Hematopoietic multipotent progenitor cell treated with erythropoietin and hydrocortisone succinate and interleukin-3 and kit ligand, for 6 days (in vitro differentiated cells): Measurements from ENCODE around the gene GNPDA2.
"Not testable (repeated sequence)": the region's sequence is repeated elsewhere in the genome, so short reads cannot be mapped to it uniquely, and the experiment has no call there.

ENCODE experiments used
- DNase-seq: peaks from one replicate; pipeline ENCODE4 v3.0.0-alpha.2; 2015

GNPDA2 gene

DNA sequence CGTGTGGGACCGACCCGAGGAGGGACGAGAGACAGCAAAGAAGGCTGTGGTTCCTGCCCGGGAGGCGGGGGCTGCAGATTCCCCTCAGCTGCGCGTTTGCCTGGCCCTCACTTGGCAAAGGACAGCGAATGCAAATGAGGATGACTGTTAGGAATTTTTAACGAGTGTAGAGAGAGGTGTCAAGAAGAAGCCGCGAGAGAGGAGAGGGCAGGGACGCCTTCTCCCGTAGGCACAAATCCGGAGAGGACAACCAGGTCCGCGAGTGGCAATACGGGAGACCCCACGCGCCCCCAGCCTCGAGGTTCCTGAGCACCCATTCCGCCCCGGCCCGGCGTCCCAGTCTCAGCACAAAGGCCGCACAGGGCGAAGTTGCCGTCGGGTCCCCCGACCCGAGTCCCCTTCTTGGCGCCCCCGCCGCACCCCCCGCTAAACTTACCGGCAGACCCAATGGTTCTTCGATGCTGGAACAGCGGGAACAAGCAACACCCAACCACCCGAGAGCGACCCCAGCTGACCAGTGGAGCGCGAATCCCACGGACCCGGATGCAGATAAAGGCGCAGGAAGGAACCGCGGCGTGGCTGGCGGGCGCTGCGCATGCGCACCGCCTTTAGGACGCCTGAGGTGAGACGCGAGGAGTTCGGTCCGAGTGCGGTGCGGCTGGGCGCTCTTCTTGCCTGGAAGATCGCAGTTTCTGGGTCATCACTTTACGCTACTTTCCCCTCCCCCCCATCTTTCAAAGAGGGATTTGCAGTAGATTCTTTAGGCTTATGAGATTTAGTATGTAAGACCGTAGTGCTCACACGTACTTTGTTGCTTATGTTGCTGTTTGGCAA, at the start of gene GNPDA2:
Gene GNPDA2 (minus strand): TSS at position 519 of the 834 bp plus-strand sequence. CDS start 4,349 bp downstream, outside the sequence.
- DNase-seq: peak; percentile 93

DNA sequence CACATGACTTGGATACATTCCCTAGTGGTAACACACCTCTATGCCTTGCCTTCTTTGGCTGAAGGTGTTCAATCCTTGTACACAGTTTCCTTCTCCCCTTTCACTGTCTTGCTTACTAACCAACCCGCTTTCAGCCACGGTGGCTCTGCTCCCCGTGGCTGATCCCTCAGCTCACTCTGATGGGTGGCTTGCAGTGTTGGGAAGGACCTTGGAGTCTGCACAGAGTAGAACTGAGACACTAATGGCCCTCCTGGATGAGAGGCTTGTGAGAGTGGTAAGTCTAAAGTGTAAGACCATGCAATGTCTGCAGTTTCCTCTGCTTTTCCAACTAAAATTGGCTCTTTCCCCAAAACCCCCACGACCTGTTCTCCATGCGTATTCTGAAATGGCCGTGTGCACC, 46.0 kb upstream of the GNPDA2 start:
- DNase-seq: no peak

DNA sequence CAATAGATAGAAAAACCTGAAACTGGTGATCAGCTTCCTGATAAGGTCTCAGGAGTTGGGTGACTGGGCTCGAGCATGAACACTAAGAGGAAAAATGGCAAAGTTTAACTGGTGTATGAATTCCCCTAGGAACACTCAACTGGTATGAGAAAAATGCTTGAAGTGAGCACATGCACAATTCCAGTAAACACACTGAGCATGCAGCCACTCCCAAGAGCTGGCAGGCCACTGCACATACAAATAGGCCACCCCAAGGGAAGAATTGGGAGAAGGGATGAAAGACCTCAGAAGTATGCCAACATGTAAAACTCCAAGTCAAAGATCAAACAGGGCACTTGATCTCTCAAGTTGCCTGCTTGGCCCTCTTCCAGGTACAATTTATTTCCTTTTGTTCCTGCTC, 45.4 kb upstream of the GNPDA2 start:
- DNase-seq: no peak

DNA sequence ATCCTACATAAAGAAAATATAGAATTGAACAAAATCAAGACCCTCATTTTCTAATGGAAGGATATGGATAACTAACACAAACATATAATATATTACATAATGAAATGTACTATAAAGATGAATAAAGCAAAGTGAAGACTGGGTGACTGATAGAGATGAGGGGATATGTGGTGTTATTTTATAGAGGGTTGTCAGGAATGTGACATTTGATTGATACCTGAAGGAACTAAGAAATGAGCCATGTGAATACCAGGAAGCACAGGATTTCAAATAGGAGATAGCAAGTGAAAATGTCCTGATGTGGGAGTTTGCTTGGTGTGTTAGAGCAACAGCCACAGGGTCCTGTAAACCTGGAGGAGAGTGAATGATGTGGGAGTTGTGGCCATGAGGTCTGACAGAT, 40.1 kb upstream of the GNPDA2 start:
- no peak for DNase-seq

DNA sequence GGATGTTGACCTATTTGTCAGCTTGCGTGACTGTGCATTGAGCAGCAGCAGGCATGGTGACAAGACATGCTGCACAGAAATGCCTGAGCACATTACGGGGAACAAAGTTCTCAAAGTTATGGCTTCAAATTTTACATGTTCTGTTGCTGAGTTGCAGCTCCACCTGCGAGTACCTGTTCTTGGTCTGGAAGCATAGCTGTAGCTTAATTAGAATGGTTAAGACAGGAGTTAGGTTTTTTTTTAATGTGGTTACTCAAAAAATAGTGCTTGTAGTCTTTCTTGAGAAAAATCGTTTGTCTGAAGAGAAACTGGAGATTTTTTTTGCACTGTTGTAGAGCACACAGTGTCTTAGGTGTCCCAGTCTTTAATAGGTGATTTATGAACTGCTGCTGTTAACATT, 38.8 kb upstream of the GNPDA2 start:
- DNase-seq: no peak

DNA sequence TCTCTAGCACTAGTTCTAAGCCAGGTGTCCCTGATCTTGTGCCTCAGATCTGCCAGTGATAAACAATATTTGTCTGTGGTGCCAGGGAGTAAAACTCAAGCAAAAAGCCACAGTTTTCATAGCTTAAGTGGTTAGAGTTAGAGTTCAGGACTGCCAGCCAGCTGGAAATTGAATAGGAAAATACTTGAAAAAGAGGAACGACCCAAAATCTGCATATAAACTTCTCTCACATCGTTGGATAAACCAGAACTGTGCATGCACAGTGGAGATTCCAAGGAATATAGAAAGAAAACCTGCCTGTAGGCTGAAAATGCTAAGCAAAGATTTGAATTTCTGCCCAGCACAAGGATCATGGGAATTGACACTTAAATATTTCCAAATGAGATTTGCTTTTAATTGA, 35.0 kb upstream of the GNPDA2 start:
- DNase-seq: no peak

DNA sequence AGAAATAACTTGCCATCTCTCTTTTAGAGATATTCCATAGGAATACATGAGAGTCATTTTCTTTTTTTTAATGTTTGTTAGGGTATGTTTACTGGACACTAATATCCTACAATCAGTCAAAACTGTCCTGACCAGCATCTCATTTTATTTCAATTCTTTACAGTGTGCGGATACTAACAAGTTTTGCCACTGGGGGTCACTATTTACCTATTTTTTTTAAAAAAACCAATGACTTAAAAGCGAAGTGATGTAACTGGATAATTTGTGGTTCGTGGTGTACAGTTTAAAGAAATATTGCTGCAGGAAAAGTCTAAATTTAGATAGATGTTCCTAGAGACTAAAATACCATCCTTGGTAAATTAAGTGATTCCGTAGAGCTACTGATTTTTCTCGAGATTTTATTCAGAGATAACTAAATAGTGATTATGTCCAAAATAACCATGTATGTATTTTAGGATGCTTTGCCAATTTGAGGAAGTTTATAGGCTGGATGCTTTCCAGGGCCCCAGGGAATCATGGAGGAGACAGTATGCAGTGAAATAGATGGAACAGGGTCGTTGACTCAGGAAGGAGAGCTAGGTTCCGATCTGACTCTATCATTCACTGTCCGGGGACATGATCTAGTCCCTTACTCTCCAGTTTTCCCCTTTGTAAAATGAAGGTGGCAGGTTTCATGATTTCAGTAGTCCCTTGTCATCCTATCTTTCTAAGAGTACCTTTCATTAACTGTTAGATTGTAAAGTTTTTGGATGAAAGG, 34.0 kb upstream of the GNPDA2 start:
- peak; percentile 75 for DNase-seq

DNA sequence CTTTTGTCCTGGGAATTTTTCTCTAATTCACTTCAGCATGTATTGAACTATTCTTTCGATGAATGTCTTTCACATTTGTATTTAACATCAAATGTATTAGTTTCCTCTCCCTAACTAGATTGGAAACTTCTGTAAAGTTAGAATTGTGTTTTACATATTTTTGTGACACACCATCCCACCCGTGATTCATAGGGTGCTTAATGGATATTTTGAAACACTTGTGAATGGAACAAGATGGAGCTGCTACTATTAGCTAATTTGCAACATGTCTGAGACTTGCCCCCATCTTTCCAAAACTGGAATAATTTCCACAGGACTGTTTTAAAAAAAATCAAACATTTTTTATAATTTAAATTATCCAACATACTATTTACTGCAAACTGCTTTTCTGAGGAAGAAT, 30.2 kb upstream of the GNPDA2 start:
- DNase-seq: no peak

DNA sequence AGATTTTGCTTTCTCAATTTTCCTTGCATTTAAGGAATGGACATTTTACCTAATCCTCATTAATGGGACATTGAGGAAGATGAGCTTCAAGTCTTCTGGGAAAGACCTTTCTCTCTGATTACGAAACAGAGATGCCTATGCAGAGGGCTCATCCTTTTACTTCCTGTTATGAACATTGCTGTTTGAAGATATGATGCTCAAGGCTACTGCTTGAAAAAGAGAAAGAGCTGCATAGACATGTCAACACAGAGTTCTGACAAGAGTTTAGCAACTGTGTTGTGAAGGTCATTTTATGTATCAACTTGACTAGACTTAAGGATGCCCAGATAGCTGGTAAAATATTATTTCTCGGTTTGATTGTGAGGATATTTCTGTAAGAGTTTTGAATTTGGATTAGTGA, 13.8 kb upstream of the GNPDA2 start:
- no peak for DNase-seq

DNA sequence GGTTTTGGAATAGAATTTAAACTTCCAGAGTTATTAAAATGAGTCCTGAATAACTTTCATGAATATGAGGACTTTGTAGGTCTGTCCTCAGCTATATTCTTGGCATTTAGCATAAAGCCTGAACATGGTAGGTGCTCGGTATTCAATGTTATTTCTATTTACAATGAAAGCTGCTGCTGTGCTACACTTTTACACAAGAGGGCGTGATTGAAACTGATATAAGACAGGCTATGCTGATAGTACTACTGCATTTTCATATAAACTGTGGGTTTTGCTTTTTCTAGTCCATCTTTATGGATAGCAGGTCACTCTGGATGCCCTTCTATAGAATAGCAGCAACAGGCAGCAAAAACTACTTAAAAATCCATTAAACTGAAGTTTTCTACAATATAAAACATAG, 12.3 kb upstream of the GNPDA2 start:
- peak; percentile 65 for DNase-seq

DNA sequence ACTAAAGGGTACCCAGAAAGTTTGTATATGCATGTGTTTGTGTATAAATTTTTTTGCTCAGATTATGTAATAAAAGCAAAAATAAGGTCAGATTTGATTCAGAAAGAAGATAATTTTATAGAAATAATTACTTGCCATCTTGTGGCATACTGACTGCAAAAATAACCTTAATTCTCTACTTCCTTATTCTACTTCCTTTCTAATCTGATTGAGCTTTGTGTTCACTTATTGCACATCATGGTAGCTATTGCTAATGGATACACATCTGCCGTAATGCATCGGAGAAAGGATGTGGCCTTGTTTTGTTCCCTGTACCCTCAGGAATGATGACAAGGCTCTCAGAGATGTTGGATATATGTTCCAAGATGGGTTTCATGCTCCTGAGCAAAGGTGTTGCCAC, 10.5 kb upstream of the GNPDA2 start:
- no peak for DNase-seq

DNA sequence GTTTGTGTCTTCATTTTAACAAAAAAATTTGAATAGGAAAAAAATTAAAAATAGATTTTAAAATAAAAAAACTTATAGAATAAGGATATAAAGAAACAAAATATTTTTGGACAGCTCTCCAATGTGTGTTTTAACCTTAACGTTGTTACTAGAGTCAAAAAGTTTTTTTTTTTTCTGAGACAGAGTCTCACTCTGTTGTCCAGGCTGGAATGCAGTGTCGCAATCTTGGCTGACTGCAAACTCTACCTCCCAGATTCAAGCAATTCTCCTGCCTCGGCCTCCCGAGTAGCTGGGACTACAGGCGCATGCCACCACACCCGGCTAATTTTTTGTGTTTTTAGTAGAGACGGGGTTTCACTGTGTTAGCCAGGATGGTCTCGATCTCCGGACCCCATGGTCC, 2.3 kb upstream of the GNPDA2 start:
- not testable (repeated sequence) for DNase-seq

DNA sequence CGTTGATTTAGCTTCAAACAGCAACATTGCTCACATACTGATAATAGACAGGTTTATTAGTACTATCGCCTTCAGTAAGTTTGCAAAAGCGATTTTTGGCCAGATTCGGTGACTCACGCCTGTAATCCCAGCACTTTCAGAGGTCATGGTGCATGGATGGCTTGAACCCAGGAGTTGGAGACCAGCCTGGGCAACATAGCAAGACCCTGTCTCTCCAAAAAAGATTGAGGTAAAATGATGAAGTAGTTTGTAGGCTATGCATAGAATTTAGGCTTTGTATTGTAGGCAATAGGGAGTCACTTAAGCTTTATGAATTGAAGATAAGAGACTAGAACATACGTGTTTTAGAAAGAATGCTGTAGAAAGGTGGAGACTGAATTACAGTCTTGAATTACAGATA, 1.1 kb upstream of the GNPDA2 start:
- DNase-seq: no peak

DNA sequence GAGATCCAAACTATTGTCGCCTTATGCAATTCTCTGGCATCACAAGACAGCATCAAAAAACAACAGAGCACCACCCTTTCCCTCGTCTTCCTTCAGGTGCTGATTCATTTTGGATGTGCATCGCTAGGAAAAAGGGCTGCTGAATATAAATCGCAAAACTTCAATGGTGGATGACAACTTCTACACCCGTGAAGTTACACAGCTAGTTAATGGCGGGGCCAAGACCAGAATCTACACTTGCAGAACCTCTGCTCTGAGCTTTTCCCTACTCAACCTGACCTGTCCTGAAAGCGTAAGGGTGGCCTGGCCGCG, 674 bp downstream of the GNPDA2 start:
- DNase-seq: no peak

DNA sequence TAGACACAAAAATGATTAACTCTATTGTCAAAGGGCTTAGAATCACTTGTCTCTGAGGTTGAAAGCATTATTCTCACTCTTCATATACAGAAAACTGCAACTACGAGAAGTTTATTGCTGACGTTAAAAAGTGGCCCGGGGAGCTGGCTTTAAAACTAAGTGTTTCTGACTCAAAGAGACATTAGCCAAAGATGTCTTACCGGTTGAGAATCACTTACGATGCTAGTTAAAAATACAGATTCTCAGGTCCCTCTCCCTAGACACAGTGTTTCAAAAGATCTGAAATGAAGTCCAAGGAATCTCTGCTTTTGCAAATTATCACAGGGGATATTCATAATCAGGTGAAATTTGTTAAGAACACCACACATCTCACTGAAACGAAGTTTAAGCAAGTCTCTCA, 1.2 kb downstream of the GNPDA2 start:
- DNase-seq: no peak

DNA sequence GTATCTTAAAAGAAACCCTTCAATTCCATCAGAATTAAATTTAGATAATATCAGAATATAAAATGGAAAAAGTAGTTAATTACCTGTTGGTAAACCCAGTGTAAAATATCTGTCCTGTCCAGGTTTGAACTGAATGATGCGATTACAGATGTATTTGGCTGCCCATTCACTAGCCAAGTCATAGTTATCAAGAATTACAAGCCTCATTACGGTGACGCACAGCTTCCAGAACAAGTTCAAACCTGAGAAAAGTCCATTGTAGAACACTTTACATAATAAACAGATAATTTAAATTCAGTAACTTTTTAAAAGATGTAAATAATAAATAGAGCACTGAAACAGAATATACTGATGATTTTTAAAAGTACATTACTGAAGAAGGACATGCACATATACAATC, 4.4 kb downstream of the GNPDA2 start:
- no peak for DNase-seq

DNA sequence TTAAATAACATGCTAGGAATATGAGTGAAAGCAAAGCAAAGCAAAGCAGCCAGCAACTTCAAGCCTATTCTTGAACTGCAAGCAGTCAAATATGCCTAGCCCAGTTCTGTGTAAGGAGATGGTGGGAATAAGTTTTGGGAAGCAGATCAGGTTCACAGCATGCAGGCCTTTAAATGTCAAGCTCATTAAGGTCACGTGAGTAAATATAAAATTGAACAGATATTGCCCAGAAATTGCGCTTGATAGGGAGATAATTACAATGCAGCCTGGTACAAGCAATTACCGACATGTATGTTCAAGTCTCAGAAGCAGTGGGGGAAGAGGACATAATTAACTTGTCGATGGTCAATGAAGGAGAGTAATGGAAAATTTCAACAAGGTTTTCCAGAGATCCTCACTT, 6.0 kb downstream of the GNPDA2 start:
- no peak for DNase-seq

DNA sequence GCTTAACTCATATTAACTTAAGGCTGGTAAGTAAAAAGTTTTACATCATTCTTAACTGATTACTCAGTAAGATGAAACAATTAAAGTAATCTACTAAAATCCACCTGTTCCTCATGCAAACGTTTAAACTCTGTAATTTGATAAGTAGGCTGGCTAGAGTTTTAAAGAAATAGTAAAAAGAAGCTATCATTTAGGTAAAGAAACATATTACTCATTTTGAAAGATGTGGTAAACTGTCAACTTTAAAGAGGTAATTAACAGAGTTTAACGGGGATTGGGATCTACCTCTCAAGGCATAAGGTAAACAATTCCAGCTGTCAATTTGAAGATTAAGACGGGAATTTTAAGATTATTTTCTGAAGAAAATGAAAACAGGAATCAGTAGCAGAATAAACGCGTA, 9.8 kb downstream of the GNPDA2 start:
- no peak for DNase-seq

DNA sequence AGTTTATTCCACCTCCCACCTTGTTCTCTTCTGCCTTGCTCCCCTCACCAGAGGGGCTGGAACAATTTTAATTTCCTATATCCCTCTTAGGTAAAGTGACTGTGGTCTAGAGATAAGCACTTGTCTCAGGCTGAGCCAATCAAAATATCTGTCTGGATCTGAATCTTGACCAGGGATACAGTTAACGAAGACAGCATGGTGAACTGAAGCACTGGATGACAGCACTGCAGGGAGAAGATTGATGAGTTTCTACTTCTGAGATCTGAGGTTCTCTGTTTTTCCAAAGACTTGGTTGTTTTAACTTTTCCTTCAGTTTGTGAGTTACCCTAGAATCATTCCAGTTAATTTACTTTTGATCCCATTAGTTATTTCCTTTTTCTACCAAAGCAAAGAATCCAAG, 13.2 kb downstream of the GNPDA2 start:
- DNase-seq: no peak

DNA sequence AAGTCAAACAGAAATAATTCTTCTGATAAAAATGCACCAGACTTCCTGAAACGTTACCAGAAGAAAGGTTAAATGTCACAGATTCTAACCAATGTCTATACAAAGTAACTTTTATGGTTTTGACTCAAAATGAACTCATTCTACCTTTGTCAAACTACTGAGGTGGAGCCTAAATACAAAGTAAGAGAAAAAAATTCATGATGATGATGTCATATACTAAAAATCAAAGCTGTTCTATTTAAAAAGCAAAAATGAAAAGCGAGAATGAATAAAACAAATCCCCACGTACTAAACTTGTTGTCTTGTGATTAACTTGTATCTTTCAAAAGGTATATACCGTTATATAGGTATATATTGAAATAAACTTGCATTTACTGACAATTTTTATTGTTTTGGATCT, 21.7 kb downstream of the GNPDA2 start:
- DNase-seq: no peak

DNA sequence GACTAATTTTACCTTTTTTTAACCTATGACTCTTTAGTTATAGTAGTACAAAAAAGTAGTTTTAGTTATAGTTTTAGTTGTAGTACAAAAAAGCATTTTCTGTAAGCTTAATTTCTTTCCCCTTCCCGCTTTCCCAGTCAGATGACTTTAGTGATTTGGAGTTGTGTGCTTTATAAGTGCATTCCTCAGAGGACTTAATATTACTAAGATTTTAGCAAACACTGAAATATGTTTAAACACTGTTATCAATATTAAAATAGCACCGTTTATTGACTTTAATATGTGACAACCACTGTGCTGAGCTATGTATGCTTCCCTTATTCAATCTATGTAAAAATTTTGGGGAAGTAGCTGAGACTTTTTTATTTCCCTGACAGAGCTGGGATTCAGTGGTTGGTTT, 25.3 kb downstream of the GNPDA2 start:
- DNase-seq: no peak

DNA sequence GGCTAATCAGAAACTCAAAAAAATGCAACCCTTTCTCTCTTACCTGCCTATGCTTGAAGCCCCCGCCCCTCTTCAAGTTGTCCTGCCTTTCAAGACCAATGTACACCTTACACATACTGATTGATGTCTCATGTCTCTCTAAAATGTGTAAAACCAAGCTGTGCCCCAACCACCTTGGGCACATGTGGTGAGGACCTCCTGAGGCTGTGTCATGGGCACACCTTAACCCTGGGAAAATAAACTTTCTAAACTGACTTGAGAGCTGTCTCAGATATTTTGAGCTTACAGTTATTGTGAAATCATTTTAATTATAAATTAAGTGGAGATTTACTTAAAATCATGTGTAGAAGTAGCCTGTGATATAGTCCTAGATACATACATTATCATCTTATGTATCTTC, 25.9 kb downstream of the GNPDA2 start:
- DNase-seq: no peak

DNA sequence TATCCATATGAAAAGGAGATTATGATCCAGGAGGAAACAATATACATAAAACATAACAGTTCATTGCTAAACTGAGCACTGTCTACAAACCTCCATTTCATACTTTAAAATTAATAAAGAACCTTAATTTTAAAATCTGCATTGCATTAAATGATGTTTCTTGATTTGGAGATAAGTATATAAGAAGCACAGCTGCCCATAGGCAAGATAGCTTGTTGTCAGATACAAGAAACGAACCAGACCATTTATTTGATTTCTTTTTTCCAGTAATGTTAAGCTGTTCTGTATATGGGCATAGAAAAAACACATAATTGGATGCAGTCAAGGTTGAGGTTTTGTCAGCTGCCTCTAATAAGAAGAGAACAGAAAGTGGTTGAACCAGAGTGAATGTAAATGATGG, 41.7 kb downstream of the GNPDA2 start:
- no peak for DNase-seq

DNA sequence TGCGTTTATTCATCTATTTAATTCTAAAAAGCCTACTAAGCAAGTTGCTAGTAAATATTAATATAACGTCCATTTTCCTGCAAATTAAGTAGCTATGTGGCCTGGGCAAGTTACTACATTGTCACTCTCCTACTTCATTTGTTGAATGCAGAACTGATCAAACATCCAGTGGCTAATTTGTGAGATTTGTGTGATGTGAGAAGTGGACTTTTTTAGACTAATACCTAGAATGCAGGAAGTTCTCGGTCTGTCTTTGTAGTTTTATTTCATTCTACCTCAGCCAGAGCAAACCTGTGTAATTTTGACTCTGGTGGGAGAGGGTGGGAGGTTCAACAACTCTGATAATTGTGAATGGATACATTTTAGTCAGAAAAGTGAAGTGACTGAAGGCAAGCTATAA, 47.3 kb downstream of the GNPDA2 start:
- peak; percentile 19 for DNase-seq
